WTC11 (cell line): ENCODE data around the gene WDR12.

Experiments used
- CTCF ChIP-seq: fragments of 200-600 bp; IDR thresholded peaks from 2 replicates; pipeline ENCODE4 v1.8.0; 2022; ENCODE audit warnings: antibody characterized with exemption
- MAX ChIP-seq: sonication (generic); formaldehyde crosslinking; IDR thresholded peaks from 2 replicates; pipeline ENCODE4 v1.8.0; 2022; ENCODE audit warnings: mild to moderate bottlenecking, missing genetic modification reagents
- SP1 ChIP-seq: sonication (generic); formaldehyde crosslinking; conservative IDR thresholded peaks from 2 replicates; pipeline ENCODE4 v1.8.1; 2022; ENCODE audit warnings: missing genetic modification reagents
- USF2 ChIP-seq: sonication (generic); formaldehyde crosslinking; IDR thresholded peaks from 2 replicates; pipeline ENCODE4 v1.8.1; 2023; ENCODE audit warnings: mild to moderate bottlenecking, missing genetic modification reagents, moderate library complexity
- ZNF416 ChIP-seq: fragments of 250-450 bp; sonication (Bioruptor Pico); IDR thresholded peaks from 2 replicates; pipeline ENCODE4 v1.9.0; 2021; ENCODE audit warnings: mild to moderate bottlenecking, inconsistent platforms

- TF ChIP-seq CTCF (no peak), ZNF416 (CRISPR knock-in tag) (no peak), USF2 (CRISPR knock-in tag) (no peak), MAX (CRISPR knock-in tag) (no peak), SP1 (no peak)
Observed at GRCh38 chr2:202944408-202944807, 32.9 kb upstream of the WDR12 start.
